NT2/D1 (cell line): ENCODE measurements around the gene KYNU.

Experiments
- SUZ12 ChIP-seq: IDR thresholded peaks from 2 replicates; pipeline ENCODE4 v1.6.1; 2011; ENCODE audit not compliant: insufficient read length, insufficient read depth; ENCODE audit errors: extremely low read depth
- YY1 ChIP-seq: IDR thresholded peaks from 2 replicates; pipeline ENCODE4 v1.6.1; 2011; ENCODE audit not compliant: insufficient read length, insufficient read depth

- TF ChIP-seq YY1: no peak
- no peak for TF ChIP-seq SUZ12
Observed at GRCh38 chr2:142867136-142867535, 10.3 kb upstream of the KYNU start.
